Measurements from ENCODE around the gene SEMA4A.

- TF ChIP-seq POLR2A (IDR thresholded peaks at IDR 0.05) = no peak
- TF ChIP-seq, protein P1, sequence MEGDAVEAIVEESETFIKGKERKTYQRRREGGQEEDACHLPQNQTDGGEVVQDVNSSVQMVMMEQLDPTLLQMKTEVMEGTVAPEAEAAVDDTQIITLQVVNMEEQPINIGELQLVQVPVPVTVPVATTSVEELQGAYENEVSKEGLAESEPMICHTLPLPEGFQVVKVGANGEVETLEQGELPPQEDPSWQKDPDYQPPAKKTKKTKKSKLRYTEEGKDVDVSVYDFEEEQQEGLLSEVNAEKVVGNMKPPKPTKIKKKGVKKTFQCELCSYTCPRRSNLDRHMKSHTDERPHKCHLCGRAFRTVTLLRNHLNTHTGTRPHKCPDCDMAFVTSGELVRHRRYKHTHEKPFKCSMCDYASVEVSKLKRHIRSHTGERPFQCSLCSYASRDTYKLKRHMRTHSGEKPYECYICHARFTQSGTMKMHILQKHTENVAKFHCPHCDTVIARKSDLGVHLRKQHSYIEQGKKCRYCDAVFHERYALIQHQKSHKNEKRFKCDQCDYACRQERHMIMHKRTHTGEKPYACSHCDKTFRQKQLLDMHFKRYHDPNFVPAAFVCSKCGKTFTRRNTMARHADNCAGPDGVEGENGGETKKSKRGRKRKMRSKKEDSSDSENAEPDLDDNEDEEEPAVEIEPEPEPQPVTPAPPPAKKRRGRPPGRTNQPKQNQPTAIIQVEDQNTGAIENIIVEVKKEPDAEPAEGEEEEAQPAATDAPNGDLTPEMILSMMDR (IDR thresholded peaks at IDR 0.05) = no peak
Observed at GRCh38 chr1:156194300-156194652, 40.9 kb downstream of the SEMA4A start.

Measured in uterus (tissue), 2 donors.